HG03354 (cell line): ENCODE results near the gene ATG9B.

ENCODE experiments used
- ATAC-seq: cut with Tn5 transposase; IDR thresholded peaks from one replicate; pipeline ENCODE4 v1.9.1; 2021; ENCODE audit warnings: mild to moderate bottlenecking; ENCODE audit not compliant: unreplicated experiment, poor library complexity, severe bottlenecking

ATG9B gene

DNA sequence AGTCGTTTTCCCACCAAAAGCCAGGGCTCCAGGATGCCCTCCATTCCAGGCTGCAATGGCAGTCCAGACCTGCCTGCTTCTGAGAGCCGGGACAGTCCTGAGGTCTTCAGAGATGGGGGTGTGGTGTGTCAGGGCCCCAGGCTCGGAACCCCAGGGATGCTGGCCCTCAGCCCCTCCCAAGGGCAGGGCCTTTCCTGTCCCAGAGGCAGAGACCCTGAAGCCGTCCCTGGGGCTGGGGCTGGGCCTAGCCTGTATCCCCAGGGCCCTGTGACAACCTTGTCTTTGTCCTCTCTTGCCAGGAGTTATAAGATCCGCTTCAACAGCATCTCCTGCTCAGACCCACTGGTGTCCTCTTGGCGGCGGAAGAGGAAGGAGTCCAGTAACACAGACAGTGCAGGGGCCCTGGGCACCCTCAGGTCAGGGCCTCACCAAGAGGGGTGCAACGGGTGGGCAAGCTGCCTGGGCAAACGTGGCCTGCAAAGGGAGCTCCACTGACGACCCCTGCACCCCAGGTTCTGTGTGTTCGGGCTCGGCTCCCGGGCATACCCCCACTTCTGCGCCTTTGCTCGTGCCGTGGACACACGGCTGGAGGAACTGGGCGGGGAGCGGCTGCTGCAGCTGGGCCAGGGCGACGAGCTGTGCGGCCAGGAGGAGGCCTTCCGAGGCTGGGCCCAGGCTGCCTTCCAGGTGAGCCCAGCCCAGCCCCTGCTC is 17.5 kb downstream of the ATG9B start:
- no peak for ATAC-seq

GRCh38 chr7:151005566-151005965 is 18.7 kb downstream of the ATG9B start:
- no peak for ATAC-seq

DNA sequence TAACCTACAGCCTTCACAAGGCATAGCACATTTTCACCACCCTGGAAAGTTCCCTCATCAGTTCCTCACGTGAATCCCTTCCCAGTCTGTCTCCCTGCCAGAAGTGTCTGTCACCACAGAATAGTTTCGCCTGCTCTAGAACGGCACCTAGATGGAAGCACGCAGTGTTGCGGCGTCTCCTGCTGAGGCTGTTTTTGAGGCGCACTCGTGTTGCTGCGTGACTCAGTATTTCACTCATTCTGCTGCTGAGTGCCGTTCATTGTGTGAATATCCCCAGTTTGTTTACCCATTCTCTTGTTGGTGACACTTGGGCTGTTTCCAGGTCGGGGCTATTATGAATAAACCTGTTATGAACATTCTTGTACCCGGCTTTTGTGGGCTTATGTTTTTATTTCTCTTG is 20.7 kb downstream of the ATG9B start:
- no peak for ATAC-seq

DNA sequence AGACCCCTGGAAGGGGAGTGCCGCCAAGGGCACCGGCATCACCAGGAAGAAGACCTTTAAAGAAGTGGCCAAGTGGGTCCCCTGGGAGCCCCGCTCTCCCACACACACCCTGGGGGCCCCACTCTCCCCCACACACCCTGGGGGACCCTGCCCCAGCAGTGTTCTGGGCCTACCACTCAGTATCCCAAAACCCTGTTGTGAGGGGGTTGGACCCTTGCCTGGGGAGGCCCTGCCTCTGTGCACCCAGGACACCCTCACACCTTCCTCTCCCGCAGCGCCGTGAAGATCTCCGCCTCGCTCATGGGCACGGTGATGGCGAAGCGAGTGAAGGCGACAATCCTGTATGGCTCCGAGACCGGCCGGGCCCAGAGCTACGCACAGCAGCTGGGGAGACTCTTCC is 22.7 kb downstream of the ATG9B start:
- no peak for ATAC-seq

GRCh38 chr7:151000897-151001495 is 23.3 kb downstream of the ATG9B start:
- ATAC-seq, result no peak

DNA sequence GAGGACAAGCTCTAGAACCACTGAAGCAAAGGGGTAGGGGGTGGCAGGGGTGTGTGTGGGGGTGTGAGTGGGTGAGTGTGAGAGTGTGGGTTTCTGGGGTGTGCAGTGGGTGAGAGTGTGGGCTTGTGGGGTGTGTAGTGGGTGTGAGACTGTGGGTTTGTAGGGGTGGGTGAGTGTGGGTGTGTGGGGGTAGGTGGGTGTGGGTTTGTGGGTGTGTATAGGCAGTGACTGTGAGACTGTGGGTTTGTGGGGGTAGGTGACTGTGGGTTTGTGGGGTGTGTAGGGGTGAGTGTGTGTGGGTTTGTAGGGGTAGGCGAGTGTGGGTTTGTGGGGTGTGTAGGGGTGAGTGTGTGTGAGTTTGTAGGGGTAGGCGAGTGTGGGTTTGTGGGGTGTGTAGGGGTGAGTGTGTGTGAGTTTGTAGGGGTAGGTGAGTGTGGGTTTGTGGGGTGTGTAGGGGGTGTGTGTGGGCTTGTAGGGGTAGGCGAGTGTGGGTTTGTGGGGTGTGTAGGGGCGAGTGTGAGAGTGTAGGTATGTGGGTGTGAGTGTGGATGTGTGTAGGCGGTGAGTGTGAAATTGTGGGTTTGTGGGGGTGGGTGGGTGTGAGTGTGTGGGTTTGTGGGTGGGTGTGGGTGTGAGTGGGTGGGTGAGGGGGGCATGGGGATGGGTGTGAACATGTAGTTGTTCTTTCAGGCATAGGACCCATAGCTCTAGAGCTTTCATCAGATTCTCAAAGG is 24.6 kb downstream of the ATG9B start:
- no peak for ATAC-seq

DNA sequence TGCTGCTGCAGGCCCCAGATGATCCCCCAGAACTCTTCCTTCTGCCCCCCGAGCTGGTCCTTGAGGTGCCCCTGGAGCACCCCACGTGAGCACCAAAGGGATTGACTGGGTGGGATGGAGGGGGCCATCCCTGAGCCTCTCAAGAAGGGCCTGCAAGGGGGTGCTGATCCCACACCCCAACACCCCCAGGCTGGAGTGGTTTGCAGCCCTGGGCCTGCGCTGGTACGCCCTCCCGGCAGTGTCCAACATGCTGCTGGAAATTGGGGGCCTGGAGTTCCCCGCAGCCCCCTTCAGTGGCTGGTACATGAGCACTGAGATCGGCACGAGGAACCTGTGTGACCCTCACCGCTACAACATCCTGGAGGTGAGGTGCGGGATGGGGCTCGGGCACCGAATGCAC is 25.3 kb downstream of the ATG9B start:
- no peak for ATAC-seq

DNA sequence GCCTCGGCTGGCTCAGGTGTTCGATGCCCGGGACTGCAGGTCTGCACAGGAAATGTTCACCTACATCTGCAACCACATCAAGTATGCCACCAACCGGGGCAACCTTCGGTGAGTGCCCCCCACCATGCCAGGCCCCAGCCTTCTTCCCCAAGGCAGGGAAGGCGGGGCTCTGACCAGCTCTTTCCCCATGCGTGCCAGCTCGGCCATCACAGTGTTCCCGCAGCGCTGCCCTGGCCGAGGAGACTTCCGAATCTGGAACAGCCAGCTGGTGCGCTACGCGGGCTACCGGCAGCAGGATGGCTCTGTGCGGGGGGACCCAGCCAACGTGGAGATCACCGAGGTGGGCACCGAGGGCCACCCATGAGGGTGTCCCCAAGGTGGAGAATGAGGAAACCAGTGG is 26.0 kb downstream of the ATG9B start:
- ATAC-seq, result no peak

- ATAC-seq, result no peak
These were observed 26.5 kb downstream of the ATG9B start for GRCh38 chr7:150997817-150998216.

GRCh38 chr7:150997075-150997511 is 27.2 kb downstream of the ATG9B start:
- no peak for ATAC-seq

- no peak for ATAC-seq
These were observed 27.8 kb downstream of the ATG9B start for GRCh38 chr7:150996376-150997074.

DNA sequence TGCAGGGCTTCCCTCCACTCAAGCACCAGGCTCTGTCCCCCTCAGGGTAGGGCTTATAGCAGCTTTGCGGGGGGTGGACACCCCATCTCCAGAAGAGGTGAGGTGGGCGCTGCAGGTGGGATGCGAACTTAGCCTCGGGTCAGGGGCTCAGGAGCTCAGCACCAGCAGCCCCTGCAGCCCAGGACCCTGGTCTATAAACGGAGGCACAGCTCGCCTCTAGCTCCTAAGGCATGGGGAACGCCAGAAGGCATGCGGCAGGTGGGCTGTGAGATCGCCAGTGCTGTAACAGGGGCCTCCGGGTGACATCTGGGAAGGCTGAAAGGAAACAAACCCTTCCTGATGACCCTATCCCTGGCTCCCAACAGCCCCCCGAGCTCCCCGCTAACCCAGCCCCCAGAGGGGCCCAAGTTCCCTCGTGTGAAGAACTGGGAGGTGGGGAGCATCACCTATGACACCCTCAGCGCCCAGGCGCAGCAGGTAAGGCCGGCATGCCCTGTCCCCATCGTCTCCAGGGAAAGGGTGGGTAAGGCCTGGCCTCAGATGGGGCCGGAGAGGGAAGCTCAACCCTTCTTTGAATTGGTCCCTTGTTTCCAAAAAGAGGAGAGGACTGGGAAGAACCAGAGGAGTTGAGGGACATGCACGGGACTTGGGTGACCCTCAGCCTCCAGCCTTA is 29.3 kb downstream of the ATG9B start:
- ATAC-seq, result no peak

- ATAC-seq, result peak; percentile 61
These were observed 30.0 kb downstream of the ATG9B start for GRCh38 chr7:150994141-150994837.

DNA sequence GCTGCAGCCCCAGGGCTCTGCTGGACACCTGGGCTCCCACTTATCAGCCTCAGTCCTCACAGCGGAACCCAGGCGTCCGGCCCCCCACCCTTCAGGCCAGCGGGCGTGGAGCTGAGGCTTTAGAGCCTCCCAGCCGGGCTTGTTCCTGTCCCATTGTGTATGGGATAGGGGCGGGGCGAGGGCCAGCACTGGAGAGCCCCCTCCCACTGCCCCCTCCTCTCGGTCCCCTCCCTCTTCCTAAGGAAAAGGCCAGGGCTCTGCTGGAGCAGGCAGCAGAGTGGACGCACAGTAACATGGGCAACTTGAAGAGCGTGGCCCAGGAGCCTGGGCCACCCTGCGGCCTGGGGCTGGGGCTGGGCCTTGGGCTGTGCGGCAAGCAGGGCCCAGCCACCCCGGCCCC is 30.8 kb downstream of the ATG9B start:
- no peak for ATAC-seq

- ATAC-seq, result peak; percentile 66
These were observed 31.4 kb downstream of the ATG9B start for GRCh38 chr7:150992833-150993302.

DNA sequence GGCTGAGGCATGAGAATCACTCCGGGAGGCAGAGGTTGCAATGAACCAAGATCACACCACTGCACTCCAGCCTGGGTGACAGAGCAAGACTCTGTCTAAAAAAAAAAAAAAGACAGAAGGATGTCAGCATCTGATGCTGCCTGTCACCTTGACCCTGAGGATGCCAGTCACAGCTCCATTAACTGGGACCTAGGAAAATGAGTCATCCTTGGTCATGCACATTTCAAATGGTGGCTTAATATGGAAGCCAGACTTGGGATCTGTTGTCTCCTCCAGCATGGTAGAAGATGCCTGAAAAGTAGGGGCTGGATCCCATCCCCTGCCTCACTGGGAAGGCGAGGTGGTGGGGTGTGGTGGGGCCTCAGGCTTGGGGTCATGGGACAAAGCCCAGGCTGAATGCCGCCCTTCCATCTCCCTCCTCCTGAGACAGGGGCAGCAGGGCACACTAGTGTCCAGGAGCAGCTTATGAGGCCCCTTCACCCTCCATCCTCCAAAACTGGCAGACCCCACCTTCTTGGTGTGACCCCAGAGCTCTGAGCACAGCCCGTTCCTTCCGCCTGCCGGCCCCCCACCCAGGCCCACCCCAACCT is 32.1 kb downstream of the ATG9B start:
- no peak for ATAC-seq

DNA sequence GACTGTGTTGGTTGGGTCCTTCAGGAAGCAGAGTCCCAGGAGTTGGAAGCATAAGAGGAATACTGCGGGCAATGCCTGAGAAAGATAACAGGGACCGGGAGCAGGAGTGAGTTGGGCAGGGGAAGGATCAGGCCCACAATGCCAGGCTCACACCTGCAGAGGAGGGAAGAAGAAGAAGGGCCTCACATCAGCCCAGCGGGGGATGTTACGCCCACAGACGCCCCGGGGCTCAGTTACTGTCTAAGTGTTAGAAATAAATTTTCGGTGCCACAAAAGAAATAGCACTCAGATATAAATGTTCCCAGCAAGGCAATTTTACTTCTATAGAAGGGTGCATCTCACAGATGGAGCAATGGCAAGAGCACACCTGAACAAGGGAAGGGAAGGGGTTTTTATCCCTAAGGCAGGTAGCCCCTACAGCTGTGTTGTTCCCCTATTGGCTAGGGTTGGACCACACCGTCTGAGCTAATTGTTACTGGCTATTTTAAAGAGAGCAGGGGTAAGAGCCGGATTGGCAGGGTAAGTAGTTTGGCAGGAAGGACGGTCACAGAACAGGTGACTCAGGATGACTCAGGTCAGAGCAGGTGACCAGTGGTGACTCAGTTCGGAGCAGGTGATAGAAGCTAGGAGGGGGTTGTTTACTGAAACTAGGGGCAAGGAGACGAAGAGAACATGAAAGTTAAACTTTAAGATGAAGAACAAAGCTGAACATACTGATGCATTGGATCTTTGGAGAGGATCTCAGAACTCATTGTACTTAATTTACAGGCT is 33.7 kb downstream of the ATG9B start, which contains the start of gene NOS3:
TSS of gene NOS3 (plus strand) at position 602 of the 771 bp plus-strand sequence. CDS start 2,787 bp downstream, outside the sequence.
- ATAC-seq, result no peak

DNA sequence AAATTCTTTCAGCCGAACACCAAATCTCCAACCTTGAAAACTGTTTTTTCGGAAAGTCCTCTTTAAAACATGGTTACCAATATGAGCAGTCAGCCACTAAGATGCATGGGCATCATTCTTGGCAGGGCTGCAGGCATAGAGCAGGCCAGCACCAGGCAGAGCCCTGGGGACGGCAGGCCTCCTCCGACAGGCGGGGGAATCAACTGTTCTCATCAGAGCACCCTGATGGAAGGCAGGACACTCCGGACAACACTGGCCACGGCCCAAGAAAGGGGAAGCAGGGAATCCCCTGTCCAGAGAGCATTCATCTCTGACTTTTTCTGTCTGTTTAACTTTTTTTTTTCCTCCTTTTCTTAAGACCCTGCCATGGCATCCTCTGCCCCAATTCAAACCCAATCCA is 34.8 kb downstream of the ATG9B start:
- no peak for ATAC-seq
